Activated naive CD4-positive, alpha-beta T cell (primary cell): ENCODE measurements around the gene FH.
A peak's percentile ranks its signal among the peaks of the same experiment; 100 is the strongest.

ENCODE experiments used
- DNase-seq, 4 experiments: peaks; one replicate each; lab custom pipeline; 2025; lab: John Stamatoyannopoulos, UW

The FH gene

GRCh38 chr1:241521718-241522117 is 2.2 kb upstream of the FH start:
- no peak for DNase-seq

GRCh38 chr1:241520080-241520465 is 518 bp upstream of the FH start:
- DNase-seq = no peak

GRCh38 chr1:241518476-241519307 is 863 bp downstream of the FH start:
- DNase-seq = peak in 2 of 4 experiments; percentile 2 to 9

- no peak for DNase-seq
These were observed 6.2 kb downstream of the FH start for GRCh38 chr1:241513378-241513777.

GRCh38 chr1:241507189-241507863 is 12.2 kb downstream of the FH start:
- no peak for DNase-seq

- no peak for DNase-seq
These were observed 16.1 kb downstream of the FH start for GRCh38 chr1:241503444-241503843.

GRCh38 chr1:241499910-241500309 is 19.6 kb downstream of the FH start:
- no peak for DNase-seq

GRCh38 chr1:241495741-241496140 is 23.8 kb downstream of the FH start:
- no peak for DNase-seq

- no peak for DNase-seq
These were observed 30.8 kb downstream of the FH start for GRCh38 chr1:241488739-241489138.

- DNase-seq = no peak
These were observed 34.0 kb downstream of the FH start for GRCh38 chr1:241485554-241485992.

GRCh38 chr1:241485145-241485544 is 34.4 kb downstream of the FH start:
- DNase-seq = no peak

- no peak for DNase-seq
These were observed 36.7 kb downstream of the FH start for GRCh38 chr1:241482761-241483250.

- DNase-seq = no peak
These were observed 40.3 kb downstream of the FH start for GRCh38 chr1:241479294-241479693.

GRCh38 chr1:241475671-241476070 is 43.9 kb downstream of the FH start:
- no peak for DNase-seq

GRCh38 chr1:241473026-241473425 is 46.5 kb downstream of the FH start:
- DNase-seq = no peak

GRCh38 chr1:241470908-241471590 is 48.5 kb downstream of the FH start:
- no peak for DNase-seq

- no peak for DNase-seq
These were observed 49.2 kb downstream of the FH start for GRCh38 chr1:241470361-241470760.

- no peak for DNase-seq
These were observed 53.9 kb downstream of the FH start for GRCh38 chr1:241465673-241466072.

- no peak for DNase-seq
These were observed 54.6 kb downstream of the FH start for GRCh38 chr1:241464985-241465384.

GRCh38 chr1:241462391-241462790 is 57.2 kb downstream of the FH start:
- no peak for DNase-seq

GRCh38 chr1:241460098-241460873 is 59.3 kb downstream of the FH start:
- no peak for DNase-seq
